GM18909 (cell line): ENCODE data around the gene TBX4.

Experiments used
- ATAC-seq: cut with Tn5 transposase; IDR thresholded peaks from one replicate; pipeline ENCODE4 v1.9.1; 2021; ENCODE audit warnings: mild to moderate bottlenecking; ENCODE audit not compliant: unreplicated experiment, poor library complexity

TBX4 gene

GRCh38 chr17:61463316-61464129, 11.3 kb downstream of the TBX4 start:
- no peak for ATAC-seq

GRCh38 chr17:61464130-61464842, 12.1 kb downstream of the TBX4 start:
- no peak for ATAC-seq

GRCh38 chr17:61464843-61465180, 12.6 kb downstream of the TBX4 start:
- ATAC-seq: no peak

- no peak for ATAC-seq
These were observed 13.5 kb downstream of the TBX4 start for GRCh38 chr17:61465550-61466237.

- no peak for ATAC-seq
These were observed 14.0 kb downstream of the TBX4 start for GRCh38 chr17:61466246-61466645.

GRCh38 chr17:61467416-61468262, 15.4 kb downstream of the TBX4 start:
- no peak for ATAC-seq

GRCh38 chr17:61468263-61468907, 16.2 kb downstream of the TBX4 start:
- ATAC-seq: no peak

GRCh38 chr17:61469474-61469873, 17.3 kb downstream of the TBX4 start:
- no peak for ATAC-seq

GRCh38 chr17:61469949-61470348, 17.7 kb downstream of the TBX4 start:
- no peak for ATAC-seq

GRCh38 chr17:61470530-61471136, 18.4 kb downstream of the TBX4 start:
- ATAC-seq: no peak

GRCh38 chr17:61474235-61474927, 22.2 kb downstream of the TBX4 start:
- ATAC-seq: no peak

- no peak for ATAC-seq
These were observed 22.7 kb downstream of the TBX4 start for GRCh38 chr17:61474934-61475333.

- ATAC-seq: no peak
These were observed 23.5 kb downstream of the TBX4 start for GRCh38 chr17:61475726-61476125.

- no peak for ATAC-seq
These were observed 24.4 kb downstream of the TBX4 start for GRCh38 chr17:61476476-61477203.

- ATAC-seq: no peak
These were observed 25.1 kb downstream of the TBX4 start for GRCh38 chr17:61477204-61477834.

GRCh38 chr17:61478026-61478789, 26.0 kb downstream of the TBX4 start:
- no peak for ATAC-seq
